Measurements from ENCODE around the gene GNAO1. TPM values are rescaled to one million over a fixed set of nuclear protein-coding genes. Genes with fewer than 3 reads are reported as not detected.
"Not testable (repeated sequence)": the region's sequence is repeated elsewhere in the genome, so short reads cannot be mapped to it uniquely, and the experiment has no call there.

The GNAO1 gene
- total and polyA plus RNA-seq, 7 donors, result 0.69 to 67.0 (median 28.8) TPM

DNA sequence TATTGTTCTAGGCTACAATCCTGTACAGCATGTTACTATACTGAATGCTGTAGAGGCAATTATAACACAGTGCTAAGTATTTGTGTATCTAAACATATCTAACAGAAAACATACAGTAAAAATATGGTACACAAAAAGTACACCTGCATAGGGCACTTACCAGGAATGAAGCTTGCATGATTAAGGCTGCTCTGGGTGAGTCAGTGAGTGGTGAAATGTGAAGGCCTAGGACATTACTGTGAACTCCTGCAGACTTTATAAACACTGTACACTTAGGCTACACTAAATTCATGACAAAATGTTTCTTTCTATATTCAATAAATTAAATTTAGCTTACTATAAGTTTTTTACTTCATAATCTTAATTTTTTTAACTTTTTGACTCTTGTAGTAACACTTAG is 196.9 kb downstream of the GNAO1 start:
- Histone ChIP-seq H3K27me3 (no peaks in the 10 kb centered on the region), H3K4me3 (no peak overlapping the region), H3K36me3 (peaks cover 14 to 72% (median 46%) of the 10 kb centered on the region in 4 donors), H3K9me3 (no peaks in the 10 kb centered on the region), H3K4me1 (peaks cover 0 to 7% (median 0%) of the 10 kb centered on the region in 4 donors), H3K27ac (no peak overlapping the region)
- intact Hi-C loops (cut with DNase I), result no loop called here
- no peak for DNase-seq
- no peak for TF ChIP-seq POLR2AphosphoS5 (IDR thresholded peaks at IDR 0.05)
- TF ChIP-seq POLR2A (IDR thresholded peaks at IDR 0.05), result no peak
- no peak for TF ChIP-seq EP300 (IDR thresholded peaks at IDR 0.05)
- TF ChIP-seq, protein P1, sequence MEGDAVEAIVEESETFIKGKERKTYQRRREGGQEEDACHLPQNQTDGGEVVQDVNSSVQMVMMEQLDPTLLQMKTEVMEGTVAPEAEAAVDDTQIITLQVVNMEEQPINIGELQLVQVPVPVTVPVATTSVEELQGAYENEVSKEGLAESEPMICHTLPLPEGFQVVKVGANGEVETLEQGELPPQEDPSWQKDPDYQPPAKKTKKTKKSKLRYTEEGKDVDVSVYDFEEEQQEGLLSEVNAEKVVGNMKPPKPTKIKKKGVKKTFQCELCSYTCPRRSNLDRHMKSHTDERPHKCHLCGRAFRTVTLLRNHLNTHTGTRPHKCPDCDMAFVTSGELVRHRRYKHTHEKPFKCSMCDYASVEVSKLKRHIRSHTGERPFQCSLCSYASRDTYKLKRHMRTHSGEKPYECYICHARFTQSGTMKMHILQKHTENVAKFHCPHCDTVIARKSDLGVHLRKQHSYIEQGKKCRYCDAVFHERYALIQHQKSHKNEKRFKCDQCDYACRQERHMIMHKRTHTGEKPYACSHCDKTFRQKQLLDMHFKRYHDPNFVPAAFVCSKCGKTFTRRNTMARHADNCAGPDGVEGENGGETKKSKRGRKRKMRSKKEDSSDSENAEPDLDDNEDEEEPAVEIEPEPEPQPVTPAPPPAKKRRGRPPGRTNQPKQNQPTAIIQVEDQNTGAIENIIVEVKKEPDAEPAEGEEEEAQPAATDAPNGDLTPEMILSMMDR (IDR thresholded peaks at IDR 0.05), result no peak

DNA sequence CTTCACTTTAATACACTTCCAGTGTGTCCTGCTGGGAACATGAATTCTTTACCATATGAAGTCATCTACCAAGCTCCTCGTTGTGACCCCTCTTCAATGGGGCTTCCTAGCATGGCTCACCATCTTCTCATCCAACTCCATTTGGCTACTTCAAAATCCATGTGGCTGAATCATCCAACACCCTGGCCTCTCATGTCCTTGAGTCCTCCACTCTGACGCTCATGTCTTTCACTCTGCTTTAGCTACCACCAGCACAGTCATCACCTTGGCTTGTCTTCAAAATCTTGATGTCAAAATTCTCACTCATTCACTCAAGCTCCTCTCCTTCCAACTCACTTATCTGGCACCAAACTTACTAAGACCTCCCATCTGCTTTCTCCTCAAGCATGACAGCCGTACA is 198.3 kb downstream of the GNAO1 start:
- no peaks in the 10 kb centered on the region for H3K27me3 ChIP-seq
- no peaks in the 10 kb centered on the region for H3K9me3 ChIP-seq
- H3K36me3 ChIP-seq, result peaks cover 6 to 58% (median 34%) of the 10 kb centered on the region in 4 donors
- H3K27ac ChIP-seq, result no peak overlapping the region
- no peak for TF ChIP-seq POLR2AphosphoS5 (IDR thresholded peaks at IDR 0.05)
- TF ChIP-seq, protein P1 (IDR thresholded peaks at IDR 0.05), result no peak
- no peak for TF ChIP-seq EP300 (IDR thresholded peaks at IDR 0.05)
- no peak for TF ChIP-seq POLR2A (IDR thresholded peaks at IDR 0.05)
- intact Hi-C loops (cut with DNase I), result no loop called here
- H3K4me1 ChIP-seq, result peaks cover 0 to 7% (median 0%) of the 10 kb centered on the region in 4 donors
- 94 to 95% methylated on average over 3 of the region's 3 CpGs for WGBS, 2 donors
- no peak for DNase-seq
- H3K4me3 ChIP-seq, result no peak overlapping the region

DNA sequence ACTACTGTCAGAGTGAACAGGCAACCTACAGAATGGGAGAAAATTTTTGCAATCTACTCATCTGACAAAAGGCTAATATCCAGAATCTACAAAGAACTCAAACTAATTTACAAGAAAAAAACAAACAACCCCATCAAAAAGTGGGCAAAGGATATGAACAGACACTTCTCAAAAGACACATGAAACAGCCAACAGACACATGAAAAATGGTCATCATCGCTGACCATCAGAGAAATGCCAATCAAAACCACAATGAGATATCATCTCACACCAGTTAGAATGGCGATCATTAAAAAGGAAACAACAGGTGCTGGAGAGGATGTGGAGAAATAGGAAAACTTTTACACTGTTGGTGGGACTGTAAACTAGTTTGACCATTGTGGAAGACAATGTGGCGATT is 205.4 kb downstream of the GNAO1 start:
- H3K27ac ChIP-seq; H3K4me1 ChIP-seq; DNase-seq; H3K27me3 ChIP-seq; H3K9me3 ChIP-seq; intact Hi-C loops (cut with DNase I); H3K4me3 ChIP-seq: not testable (repeated sequence)
- 79 to 96% methylated on average over 3 of the region's 3 CpGs for WGBS, 2 donors
- H3K36me3 ChIP-seq, result peaks cover 10 to 34% (median 16%) of the 10 kb centered on the region in 4 donors

DNA sequence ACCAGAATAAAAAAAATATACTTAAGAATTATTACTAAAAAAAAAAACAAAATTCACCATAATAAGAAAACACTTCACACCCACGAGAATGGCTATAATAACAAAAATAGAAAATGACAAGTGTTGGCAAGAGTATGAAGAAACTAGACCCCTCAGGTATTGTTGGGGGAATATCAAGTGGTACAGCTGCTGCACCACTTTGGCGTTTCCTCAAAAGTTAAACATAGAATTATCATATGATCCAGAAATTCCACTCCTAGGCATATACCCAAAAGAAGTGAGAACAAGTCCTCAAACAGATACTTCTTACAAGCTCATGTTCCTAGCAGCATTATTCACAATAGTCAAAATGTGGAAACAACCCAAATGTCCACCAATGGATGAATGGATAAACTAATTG is 207.8 kb downstream of the GNAO1 start:
- no peak for DNase-seq
- H3K9me3 ChIP-seq, result no peaks in the 10 kb centered on the region
- H3K36me3 ChIP-seq, result peaks cover 28 to 55% (median 30%) of the 10 kb centered on the region in 4 donors
- WGBS, 2 donors, result 75 to 84% methylated on average over 2 of the region's 2 CpGs
- H3K4me1 ChIP-seq, result no peaks in the 10 kb centered on the region
- H3K27ac ChIP-seq, result no peak overlapping the region
- TF ChIP-seq POLR2A (IDR thresholded peaks at IDR 0.05) (no peak), EP300 (IDR thresholded peaks at IDR 0.05) (no peak), POLR2AphosphoS5 (IDR thresholded peaks at IDR 0.05) (no peak)
- TF ChIP-seq, protein P1 (IDR thresholded peaks at IDR 0.05), result no peak
- intact Hi-C loops (cut with DNase I), result no loop called here
- no peaks in the 10 kb centered on the region for H3K27me3 ChIP-seq
- no peak overlapping the region for H3K4me3 ChIP-seq

DNA sequence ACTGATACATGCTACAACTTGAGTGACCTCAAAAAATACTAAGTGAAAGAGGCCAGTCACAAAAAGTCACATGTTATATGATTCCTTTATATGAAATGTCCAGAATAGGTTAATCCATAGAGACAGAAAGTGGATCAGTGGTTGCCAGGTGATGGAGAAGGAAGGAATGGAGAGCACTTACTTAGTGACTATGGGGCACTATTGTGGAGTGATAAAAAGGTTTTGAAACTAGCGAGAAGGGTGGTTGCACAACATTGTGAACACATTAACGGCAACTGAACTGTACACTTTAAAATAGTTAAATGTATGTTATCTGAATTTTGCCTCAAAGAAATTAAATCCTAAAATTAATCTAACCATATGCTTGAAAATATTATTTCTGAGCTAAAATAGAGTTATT is 208.2 kb downstream of the GNAO1 start:
- Histone ChIP-seq H3K27me3 (no peaks in the 10 kb centered on the region), H3K9me3 (no peaks in the 10 kb centered on the region), H3K4me3 (no peak overlapping the region), H3K36me3 (peaks cover 31 to 59% (median 33%) of the 10 kb centered on the region in 4 donors), H3K4me1 (no peaks in the 10 kb centered on the region), H3K27ac (no peak overlapping the region)
- intact Hi-C loops (cut with DNase I), result no loop called here
- DNase-seq, result no peak
- TF ChIP-seq, protein P1 (IDR thresholded peaks at IDR 0.05), result no peak
- TF ChIP-seq POLR2A (IDR thresholded peaks at IDR 0.05), result no peak
- no peak for TF ChIP-seq EP300 (IDR thresholded peaks at IDR 0.05)
- no peak for TF ChIP-seq POLR2AphosphoS5 (IDR thresholded peaks at IDR 0.05)
- WGBS, 2 donors, result 92 to 93% methylated on average over 2 of the region's 2 CpGs
